GM12891 (cell line): Measurements from ENCODE around the gene GAS7.

Experiments
- PAX5 ChIP-seq: IDR thresholded peaks from 2 replicates; pipeline ENCODE4 v1.6.1; 2011; ENCODE audit warnings: low read length, moderate library complexity, mild to moderate bottlenecking; ENCODE audit not compliant: insufficient read depth, severe bottlenecking
- POLR2A ChIP-seq: IDR thresholded peaks from 2 replicates; pipeline ENCODE4 v1.6.1; 2011; ENCODE audit warnings: low read depth, low read length, control low read depth
- POLR2AphosphoS5 ChIP-seq: IDR thresholded peaks from 2 replicates; pipeline ENCODE4 v1.6.1; 2011; ENCODE audit warnings: low read depth, low read length, control low read depth
- SPI1 ChIP-seq: IDR thresholded peaks from 2 replicates; pipeline ENCODE4 v1.6.1; 2011; ENCODE audit warnings: low read depth, low read length, control low read depth
- TAF1 ChIP-seq: IDR thresholded peaks from 2 replicates; pipeline ENCODE4 v1.6.1; 2011; ENCODE audit warnings: low read depth, low read length, control low read depth

- TF ChIP-seq POLR2A (no peak), POLR2AphosphoS5 (no peak), PAX5 (peak; percentile 30), TAF1 (no peak), SPI1 (no peak)
These were observed 46.5 kb downstream of the GAS7 start for GRCh38 chr17:10151667-10152496.
